GM18868 (cell line): ENCODE measurements around the gene ATP4A.

Experiments
- ATAC-seq: cut with Tn5 transposase; IDR thresholded peaks from one replicate; pipeline ENCODE4 v1.9.1; 2021; ENCODE audit warnings: mild to moderate bottlenecking, moderate library complexity; ENCODE audit not compliant: unreplicated experiment

ATP4A gene

DNA sequence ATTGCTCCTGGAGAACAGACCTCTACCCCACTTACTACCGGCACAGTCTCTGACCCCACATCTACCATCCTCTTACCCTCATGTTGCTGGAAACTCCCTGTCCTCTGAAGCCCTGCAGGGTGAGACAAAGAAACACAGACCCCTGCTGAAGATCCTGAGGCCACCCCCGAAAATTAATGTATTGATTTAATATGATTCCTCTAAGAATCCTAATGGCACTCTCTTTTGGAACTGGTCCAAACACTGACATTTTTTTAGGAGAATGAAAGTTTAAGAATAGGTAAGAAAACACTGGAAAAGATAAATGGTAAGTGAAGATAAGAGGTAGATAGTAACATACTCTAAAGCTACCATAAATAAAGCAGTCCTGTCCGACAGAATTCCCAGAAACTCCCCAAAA, 55.3 kb downstream of the ATP4A start:
- no peak for ATAC-seq

DNA sequence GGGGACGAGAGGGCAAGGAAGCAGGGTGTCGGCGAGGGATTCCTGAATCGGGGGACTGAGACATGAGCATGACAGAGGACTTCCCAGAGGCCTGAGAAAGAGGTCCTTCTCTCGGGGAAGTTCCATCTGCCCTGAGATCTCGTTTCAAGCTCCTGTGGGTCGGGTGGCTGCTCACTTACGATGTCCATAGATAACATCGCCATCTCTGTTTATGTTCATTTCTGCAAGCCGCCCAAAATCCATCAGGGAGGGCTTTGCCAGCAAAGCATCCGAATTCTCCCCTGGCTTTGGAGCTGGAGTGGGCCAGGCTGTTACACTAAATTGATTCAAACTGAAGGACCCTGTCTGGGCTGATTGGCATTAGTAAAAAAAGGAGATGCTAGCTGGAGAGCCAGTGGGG, 55.9 kb downstream of the ATP4A start:
- no peak for ATAC-seq

DNA sequence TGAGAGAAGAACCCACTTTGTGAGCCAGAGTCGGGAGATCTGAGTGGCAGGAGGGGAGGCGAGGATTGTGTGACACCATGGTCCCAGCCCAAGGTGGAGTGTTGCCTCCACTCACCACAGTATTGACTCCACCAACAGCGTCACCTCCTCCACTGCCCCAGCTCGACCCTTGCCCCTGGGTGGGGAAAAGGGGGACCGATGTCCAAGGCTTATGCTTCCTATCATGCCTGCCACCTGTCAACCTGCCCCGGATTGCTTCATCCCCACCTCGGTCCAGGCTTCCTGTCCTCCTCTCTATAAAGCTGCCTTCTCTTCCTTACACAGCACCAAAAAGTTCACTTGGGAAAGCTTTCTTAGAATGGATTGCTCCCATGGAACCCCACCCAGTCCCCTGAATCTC, 57.4 kb downstream of the ATP4A start:
- no peak for ATAC-seq

DNA sequence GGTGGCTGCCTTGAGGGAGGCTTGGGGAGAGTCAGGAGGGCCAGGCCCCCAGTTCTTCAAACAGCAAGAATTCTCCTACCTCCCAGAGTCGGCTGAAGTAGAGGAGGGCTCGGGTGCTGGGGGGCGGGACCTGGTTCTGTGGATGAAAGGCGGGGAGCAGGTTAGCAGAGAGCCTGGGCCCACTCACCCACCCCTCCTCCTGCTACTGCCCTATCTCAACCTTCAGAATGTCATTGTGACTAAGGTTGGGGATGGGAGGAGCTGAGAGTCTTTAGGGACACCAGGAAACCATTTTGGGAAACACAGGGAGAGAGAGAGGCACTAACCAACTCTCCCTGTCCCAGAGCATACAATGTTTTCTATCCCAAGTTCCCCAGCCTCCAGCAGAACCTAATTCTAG, 60.7 kb downstream of the ATP4A start:
- no peak for ATAC-seq

DNA sequence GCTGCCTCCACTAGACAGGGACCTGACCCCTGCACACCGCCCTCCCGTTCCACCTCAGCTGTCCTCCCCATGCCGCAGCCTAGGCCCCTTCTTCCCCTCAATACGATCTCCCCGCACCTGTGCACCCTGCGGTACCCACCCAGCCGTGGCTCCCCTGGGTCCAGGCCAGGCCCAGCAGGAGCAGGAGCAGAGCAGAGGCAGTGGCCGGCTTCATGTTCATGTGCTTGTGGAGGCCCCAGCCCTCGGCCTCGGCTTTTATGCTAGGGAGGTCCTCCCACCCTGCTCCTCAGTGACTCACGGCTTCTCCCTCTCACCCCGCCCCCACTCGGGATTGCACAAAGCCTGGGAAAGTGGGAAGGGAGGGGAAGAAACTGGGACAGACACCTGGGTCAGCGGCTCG, 61.8 kb downstream of the ATP4A start:
- no peak for ATAC-seq

DNA sequence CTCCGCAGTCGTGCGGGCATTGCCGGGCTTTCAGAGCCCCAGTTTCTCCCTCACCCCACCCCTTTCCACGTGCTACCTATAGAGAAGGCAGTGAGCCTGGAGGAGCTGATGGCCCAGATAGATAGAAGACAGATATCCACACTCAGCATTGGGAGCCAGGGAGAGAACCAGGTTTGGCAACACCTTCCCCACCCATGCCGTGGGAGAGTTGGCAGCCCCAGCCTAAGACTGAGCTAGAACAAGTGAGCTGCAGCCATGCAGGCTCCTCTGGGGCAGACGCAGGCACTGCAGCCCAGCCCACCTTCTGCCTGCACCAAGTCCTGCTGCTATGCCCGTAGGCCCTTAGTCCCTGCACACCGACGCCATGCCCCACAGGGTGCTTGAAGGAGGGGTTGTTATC, 62.8 kb downstream of the ATP4A start:
- ATAC-seq, result no peak
